ENCODE measurements around the gene ADCY10.

The ADCY10 gene

DNA sequence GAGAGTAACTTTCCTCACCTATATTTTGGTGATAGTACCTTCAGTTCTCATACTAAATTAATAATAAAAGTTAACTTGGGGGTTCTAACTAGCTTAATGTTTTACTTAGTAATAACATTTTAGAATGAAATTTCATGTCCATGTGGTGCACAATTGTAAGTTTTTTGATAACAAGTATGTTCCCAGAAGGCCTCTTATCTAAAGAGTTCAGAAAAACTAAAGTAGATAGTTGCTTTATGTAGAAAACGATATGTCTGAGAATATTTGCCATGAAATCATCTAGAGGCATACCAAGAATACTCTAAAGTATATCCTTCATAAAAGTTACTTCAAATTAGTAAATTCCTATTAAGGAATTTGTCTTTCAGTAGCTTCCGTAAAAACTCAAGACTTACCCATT is 10.2 kb upstream of the ADCY10 start:
- TF ChIP-seq, protein P1, sequence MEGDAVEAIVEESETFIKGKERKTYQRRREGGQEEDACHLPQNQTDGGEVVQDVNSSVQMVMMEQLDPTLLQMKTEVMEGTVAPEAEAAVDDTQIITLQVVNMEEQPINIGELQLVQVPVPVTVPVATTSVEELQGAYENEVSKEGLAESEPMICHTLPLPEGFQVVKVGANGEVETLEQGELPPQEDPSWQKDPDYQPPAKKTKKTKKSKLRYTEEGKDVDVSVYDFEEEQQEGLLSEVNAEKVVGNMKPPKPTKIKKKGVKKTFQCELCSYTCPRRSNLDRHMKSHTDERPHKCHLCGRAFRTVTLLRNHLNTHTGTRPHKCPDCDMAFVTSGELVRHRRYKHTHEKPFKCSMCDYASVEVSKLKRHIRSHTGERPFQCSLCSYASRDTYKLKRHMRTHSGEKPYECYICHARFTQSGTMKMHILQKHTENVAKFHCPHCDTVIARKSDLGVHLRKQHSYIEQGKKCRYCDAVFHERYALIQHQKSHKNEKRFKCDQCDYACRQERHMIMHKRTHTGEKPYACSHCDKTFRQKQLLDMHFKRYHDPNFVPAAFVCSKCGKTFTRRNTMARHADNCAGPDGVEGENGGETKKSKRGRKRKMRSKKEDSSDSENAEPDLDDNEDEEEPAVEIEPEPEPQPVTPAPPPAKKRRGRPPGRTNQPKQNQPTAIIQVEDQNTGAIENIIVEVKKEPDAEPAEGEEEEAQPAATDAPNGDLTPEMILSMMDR (IDR thresholded peaks at IDR 0.05; ENCODE audit: low read depth, low read length, missing control alignments), result no peak
- no peaks in the 10 kb centered on the region for H3K27me3 ChIP-seq (replicated peaks)
- H3K36me3 ChIP-seq (replicated peaks), result no peaks in the 10 kb centered on the region
- in situ Hi-C loops (cut with HindIII; ENCODE audit: low pct_ligation_motif_present, low sequenced_read_pairs), result no loop called here
- H3K27ac ChIP-seq, result no peak overlapping the region
- DNase-seq, result no peak
- H3K4me3 ChIP-seq (ENCODE audit: low read depth, low read length), result no peak overlapping the region

DNA sequence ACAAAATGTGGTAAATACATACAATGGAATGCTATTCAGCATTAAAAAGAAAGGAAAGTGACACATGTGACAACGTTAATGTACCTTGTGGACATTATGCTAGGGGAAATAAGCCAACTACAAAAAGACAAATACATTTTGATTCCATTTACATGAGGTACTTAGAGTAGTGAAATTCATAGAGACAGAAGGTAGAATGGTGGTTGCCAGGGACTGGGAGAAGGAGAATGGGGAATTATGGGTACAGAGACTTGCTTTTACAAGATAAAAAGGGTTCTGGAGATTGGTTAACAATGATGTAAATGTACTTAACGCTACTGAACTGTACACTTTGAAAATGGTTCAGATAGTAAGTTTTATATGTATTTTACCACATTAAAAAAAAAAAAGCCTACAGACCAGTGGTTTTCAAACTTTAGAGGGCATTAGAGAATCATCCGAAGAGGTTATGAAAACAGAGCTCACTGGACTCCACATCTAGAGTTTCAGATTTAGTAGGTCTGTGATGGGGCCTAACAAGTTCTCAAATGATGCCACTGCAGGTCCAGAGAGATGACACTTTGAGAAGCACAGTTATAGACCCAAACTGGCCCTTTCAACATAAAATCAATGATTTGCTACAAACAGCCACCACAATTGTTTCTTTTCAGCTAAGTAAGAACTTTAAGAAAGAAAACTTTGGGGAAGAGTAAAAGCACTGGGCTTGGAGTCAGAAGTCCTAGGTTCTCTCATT is 9.6 kb upstream of the ADCY10 start:
- TF ChIP-seq, protein P1 (IDR thresholded peaks at IDR 0.05; ENCODE audit: low read depth, low read length, missing control alignments), result no peak
- no peaks in the 10 kb centered on the region for H3K27me3 ChIP-seq (replicated peaks)
- H3K27ac ChIP-seq, result no peak overlapping the region
- no peak for DNase-seq
- H3K4me3 ChIP-seq (ENCODE audit: low read depth, low read length), result no peak overlapping the region
- in situ Hi-C loops (cut with HindIII; ENCODE audit: low pct_ligation_motif_present, low sequenced_read_pairs), result no loop called here
- H3K36me3 ChIP-seq (replicated peaks), result no peaks in the 10 kb centered on the region

DNA sequence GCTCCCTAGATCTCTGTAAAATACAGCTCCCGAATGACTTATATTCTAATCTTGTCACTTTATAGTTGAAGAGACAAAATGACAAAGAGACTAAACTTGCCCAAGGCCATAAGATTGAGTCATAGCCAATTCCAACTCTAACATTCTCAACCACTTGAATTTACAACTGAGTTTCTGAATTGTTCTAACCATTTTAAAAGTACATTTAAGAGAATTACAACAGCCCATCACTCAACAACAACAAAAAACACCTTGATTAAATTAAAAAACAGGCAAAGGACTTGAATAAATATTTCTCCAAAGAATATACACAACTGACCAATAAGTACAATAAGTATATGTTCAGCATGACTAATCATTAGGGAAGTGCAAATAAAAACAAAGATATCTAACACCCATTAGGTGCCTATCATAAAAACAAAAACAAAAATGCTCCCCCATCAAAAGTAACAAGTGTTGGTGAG is 8.7 kb upstream of the ADCY10 start:
- no peaks in the 10 kb centered on the region for H3K36me3 ChIP-seq (replicated peaks)
- H3K27ac ChIP-seq, result no peak overlapping the region
- in situ Hi-C loops (cut with HindIII; ENCODE audit: low pct_ligation_motif_present, low sequenced_read_pairs), result no loop called here
- no peak for DNase-seq
- H3K4me3 ChIP-seq (ENCODE audit: low read depth, low read length), result no peak overlapping the region
- no peaks in the 10 kb centered on the region for H3K27me3 ChIP-seq (replicated peaks)
- TF ChIP-seq, protein P1 (IDR thresholded peaks at IDR 0.05; ENCODE audit: low read depth, low read length, missing control alignments), result no peak

DNA sequence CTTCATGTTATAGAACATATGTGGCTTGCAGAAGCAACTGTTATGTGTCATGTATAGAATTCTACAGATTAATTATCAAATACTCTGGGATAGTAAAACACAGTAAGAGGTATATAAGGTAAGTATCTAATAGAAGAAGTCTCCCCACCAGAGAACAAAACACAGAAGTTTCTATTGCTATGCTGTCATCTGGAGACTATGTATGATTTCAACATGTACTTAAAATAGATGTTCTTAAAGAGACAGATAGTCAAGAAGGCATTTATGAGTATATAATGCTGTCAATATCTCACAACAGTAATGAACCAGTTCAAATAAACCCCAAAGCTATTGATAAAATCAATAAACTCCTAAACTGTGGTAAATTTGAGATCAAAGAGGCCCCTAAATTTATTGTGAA is 8.1 kb upstream of the ADCY10 start:
- Histone ChIP-seq H3K36me3 (replicated peaks) (no peaks in the 10 kb centered on the region), H3K27ac (no peak overlapping the region), H3K27me3 (replicated peaks) (no peaks in the 10 kb centered on the region), H3K4me3 (ENCODE audit: low read depth, low read length) (no peak overlapping the region)
- TF ChIP-seq, protein P1 (IDR thresholded peaks at IDR 0.05; ENCODE audit: low read depth, low read length, missing control alignments), result no peak
- in situ Hi-C loops (cut with HindIII; ENCODE audit: low pct_ligation_motif_present, low sequenced_read_pairs), result no loop called here
- DNase-seq, result no peak

DNA sequence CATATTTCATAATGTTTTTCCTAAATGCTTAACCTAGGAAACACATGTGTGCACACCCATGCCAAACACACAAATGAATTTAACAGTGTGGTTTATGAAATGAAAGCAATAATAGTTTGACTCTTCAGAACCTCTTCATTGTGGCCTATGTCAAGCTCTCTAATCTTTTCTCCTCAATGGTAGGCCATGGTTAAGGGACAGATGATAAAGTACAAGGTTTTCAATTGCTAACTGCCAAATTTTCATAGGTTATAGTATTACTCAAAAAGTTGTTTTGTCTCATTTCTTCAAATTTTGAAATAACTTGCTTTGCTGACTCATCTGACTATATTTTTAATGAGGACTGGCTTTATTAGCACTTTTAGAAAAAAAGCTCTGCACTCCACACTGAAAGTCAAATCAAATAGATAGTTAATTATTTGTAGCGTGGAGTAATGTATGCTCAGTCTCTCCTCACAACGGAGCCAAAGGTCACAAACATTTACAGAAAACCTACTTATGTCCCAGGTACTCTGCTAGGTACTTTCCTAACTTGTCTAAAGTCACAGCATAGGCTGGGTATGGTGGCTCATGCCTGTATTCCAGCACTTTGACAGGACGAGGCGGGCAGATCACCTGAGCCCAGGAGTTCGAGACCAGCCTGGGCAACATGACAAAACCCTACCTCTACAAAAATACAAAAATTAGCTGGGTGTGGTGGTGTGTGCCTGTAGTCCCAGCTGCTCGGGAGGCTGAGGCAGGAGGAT is 3.0 kb upstream of the ADCY10 start:
- Histone ChIP-seq H3K4me3 (ENCODE audit: low read depth, low read length) (no peak overlapping the region), H3K27ac (no peak overlapping the region), H3K27me3 (replicated peaks) (no peaks in the 10 kb centered on the region), H3K36me3 (replicated peaks) (no peaks in the 10 kb centered on the region)
- TF ChIP-seq, protein P1 (IDR thresholded peaks at IDR 0.05; ENCODE audit: low read depth, low read length, missing control alignments), result no peak
- in situ Hi-C loops (cut with HindIII; ENCODE audit: low pct_ligation_motif_present, low sequenced_read_pairs), result no loop called here
- no peak for DNase-seq

All from brain microvascular endothelial cell (primary cell).